PC-3 (cell line): ENCODE measurements around the gene TEX36.

ENCODE experiments used
- EZH2 ChIP-seq: fragments of 300-600 bp; sonication (generic); IDR thresholded peaks from one replicate; pipeline ENCODE4 v1.6.1; 2017; ENCODE audit warnings: antibody characterized with exemption, mild to moderate bottlenecking, low read length; ENCODE audit not compliant: unreplicated experiment
- EZH2phosphoT487 ChIP-seq: fragments of 300-600 bp; sonication (generic); IDR thresholded peaks from 2 replicates; pipeline ENCODE4 v1.6.1; 2018; ENCODE audit warnings: mild to moderate bottlenecking, antibody characterized with exemption, low read length, borderline replicate concordance
- TF ChIP-seq, protein P1 (sequence below): fragments of 300-600 bp; sonication (generic); conservative IDR thresholded peaks from 2 replicates; pipeline ENCODE4 v1.5.1; 2017; ENCODE audit warnings: antibody characterized with exemption, low read depth, mild to moderate bottlenecking, low read length

DNA sequence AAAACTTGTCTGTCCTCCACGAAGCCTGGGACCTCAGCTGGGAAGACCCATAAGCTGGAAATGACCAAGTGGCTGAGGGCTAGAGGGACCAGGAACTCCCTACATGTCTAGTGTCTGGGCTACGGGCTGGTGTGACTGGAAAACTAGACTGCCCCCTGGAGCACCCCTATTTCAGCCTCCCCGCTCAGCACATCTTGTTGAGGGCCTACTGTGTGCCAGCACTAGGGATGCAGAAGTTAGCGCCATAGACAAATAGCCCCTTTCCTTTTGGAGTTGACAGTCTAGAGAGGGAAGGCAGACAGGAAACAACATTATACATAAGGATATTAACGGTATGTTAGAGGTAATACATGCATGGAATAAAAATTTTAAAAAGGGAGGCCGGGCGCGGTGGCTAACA is 74.5 kb downstream of the TEX36 start:
- TF ChIP-seq, protein P1, sequence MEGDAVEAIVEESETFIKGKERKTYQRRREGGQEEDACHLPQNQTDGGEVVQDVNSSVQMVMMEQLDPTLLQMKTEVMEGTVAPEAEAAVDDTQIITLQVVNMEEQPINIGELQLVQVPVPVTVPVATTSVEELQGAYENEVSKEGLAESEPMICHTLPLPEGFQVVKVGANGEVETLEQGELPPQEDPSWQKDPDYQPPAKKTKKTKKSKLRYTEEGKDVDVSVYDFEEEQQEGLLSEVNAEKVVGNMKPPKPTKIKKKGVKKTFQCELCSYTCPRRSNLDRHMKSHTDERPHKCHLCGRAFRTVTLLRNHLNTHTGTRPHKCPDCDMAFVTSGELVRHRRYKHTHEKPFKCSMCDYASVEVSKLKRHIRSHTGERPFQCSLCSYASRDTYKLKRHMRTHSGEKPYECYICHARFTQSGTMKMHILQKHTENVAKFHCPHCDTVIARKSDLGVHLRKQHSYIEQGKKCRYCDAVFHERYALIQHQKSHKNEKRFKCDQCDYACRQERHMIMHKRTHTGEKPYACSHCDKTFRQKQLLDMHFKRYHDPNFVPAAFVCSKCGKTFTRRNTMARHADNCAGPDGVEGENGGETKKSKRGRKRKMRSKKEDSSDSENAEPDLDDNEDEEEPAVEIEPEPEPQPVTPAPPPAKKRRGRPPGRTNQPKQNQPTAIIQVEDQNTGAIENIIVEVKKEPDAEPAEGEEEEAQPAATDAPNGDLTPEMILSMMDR, result no peak
- TF ChIP-seq EZH2phosphoT487 (no peak), EZH2 (no peak)
